Sigmoid colon (tissue), 7 donors: ENCODE results near the gene TSPEAR. TPM values are rescaled to one million over a fixed set of nuclear protein-coding genes. Genes with fewer than 3 reads are reported as not detected.
A peak's percentile ranks its signal among the peaks of the same experiment; 100 is the strongest.

Experiments
- DNase-seq: peaks from one replicate; pipeline ENCODE4 v3.0.0-alpha.2; 2019
- H3K27ac ChIP-seq, 4 donors: fragments of 200-600 bp; sonication (generic); one replicate each; pipeline ENCODE4 v1.5.1; 2016 to 2019; ENCODE audit warnings: mild to moderate bottlenecking in 1 of 4
- H3K27me3 ChIP-seq, 3 donors: fragments of 200-600 bp; sonication (generic); one replicate each; pipeline ENCODE4 v1.5.1; 2019; ENCODE audit warnings: mild to moderate bottlenecking in 1 of 3
- H3K36me3 ChIP-seq, 4 donors: fragments of 200-600 bp; sonication (generic); one replicate each; pipeline ENCODE4 v1.5.1; 2016 to 2019
- H3K4me1 ChIP-seq, 4 donors: fragments of 200-600 bp; sonication (generic); one replicate each; pipeline ENCODE4 v1.5.1; 2017 to 2019
- H3K4me3 ChIP-seq, 4 donors: fragments of 200-600 bp; sonication (generic); one replicate each; pipeline ENCODE4 v1.5.1; 2017 to 2019; ENCODE audit warnings: mild to moderate bottlenecking in 2 of 4, moderate library complexity in 1 of 4
- H3K9me3 ChIP-seq, 4 donors: fragments of 200-600 bp in 3 of 4; sonication (generic) in 3 of 4; one replicate each; pipeline versions ENCODE4 v1.5.1 to v1.6.1; 2013 to 2019
- EP300 ChIP-seq, 4 donors: sonication (generic); formaldehyde crosslinking; IDR thresholded peaks; one replicate each; pipeline ENCODE4 v1.6.1; 2017; ENCODE audit warnings: antibody characterized with exemption in 4 of 4
- POLR2A ChIP-seq, 2 donors: fragments of 450-650 bp; IDR thresholded peaks; one replicate each; pipeline ENCODE4 v1.6.1; 2016; ENCODE audit warnings: antibody characterized with exemption in 2 of 2, mild to moderate bottlenecking in 2 of 2, moderate library complexity in 2 of 2
- POLR2AphosphoS5 ChIP-seq, 4 donors: sonication (generic); formaldehyde crosslinking; IDR thresholded peaks; one replicate each; pipeline ENCODE4 v1.6.1; 2017; ENCODE audit warnings: antibody characterized with exemption in 4 of 4
- WGBS, 2 donors: extraction: QIAGEN DNeasy Blood & Tissue Kit; methylation state at CpG; one replicate each; pipeline ENCODE4 v1.1.7; 2013; 5-methylcytosine and 5-hydroxymethylcytosine counted together
- intact Hi-C: fragments of 100-400 bp; cut with DNase I; formaldehyde crosslinking; loops from one replicate; pipeline ENCODE4 v1.15.1; 2023
- polyA plus RNA-seq, 3 donors: library from polyadenylated mRNA; stranded (reverse); fragments of 200-250 nt; gene quantifications; one replicate each; pipeline ENCODE4 v1.2.3, GENCODE V29; 2013
- total RNA-seq, 4 donors: library from RNA; depleted of rRNA; stranded (reverse); fragments of >200 nt; gene quantifications; one replicate each; pipeline ENCODE4 v1.1.0, GENCODE V29; 2016
- TF ChIP-seq, protein P1 (sequence below), 4 experiments: fragments of 450-650 bp in 3 of 4; fragments of 200-600 bp in 1 of 4; IDR thresholded peaks; one replicate each; pipeline ENCODE4 v1.5.1; 2016 to 2019; ENCODE audit warnings: antibody characterized with exemption in 4 of 4, mild to moderate bottlenecking in 3 of 4, moderate library complexity in 2 of 4
- donor health status: healthy with polysubstance abuse.
- donor health status: Bipolar disorder and iron deficiency.
- donor health status: healthy.

Gene TSPEAR
- total and polyA plus RNA-seq, 7 donors, result under 0.01 to 0.20 TPM; not detected in 5

DNA sequence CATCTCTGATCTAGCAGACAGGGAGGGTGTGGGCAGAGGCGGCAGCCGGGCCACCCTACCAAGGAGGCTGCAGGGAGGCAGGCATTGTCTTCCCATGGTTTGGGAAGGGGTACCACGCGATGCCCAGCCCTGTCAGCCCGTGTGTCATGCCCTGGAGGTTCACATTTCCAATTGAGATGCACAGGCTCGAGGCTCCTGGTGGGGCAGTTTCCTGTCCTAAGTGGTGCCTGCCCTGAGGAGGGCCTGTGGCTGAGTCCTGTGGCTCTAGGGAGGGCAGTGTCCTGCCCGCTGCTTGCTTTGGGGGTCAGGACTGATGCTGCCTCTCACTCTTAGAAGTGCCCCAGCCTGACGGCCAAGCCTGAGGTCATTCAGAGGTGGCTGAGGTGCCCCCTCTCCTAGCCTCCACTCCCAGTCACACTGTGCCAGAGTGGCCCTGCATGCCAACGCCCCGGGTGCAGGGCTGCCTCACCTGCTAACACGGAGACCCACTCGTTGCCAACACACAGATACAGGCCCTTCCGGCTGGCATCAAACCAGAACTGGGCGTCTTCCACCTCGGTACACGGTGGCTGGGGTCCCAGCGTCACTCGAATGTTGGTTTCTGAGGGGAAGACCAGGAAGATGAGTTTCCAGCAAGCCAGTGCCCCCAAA, 183.3 kb downstream of the TSPEAR start:
- WGBS, 2 donors, result 78 to 84% methylated on average over 18 of the region's 18 CpGs
- Histone ChIP-seq H3K9me3 (no peaks in the 10 kb centered on the region), H3K36me3 (no peaks in the 10 kb centered on the region), H3K4me1 (no peaks in the 10 kb centered on the region), H3K27me3 (peaks cover 0 to 16% (median 0%) of the 10 kb centered on the region in 3 donors), H3K27ac (no peak overlapping the region), H3K4me3 (no peak overlapping the region)
- TF ChIP-seq, protein P1, sequence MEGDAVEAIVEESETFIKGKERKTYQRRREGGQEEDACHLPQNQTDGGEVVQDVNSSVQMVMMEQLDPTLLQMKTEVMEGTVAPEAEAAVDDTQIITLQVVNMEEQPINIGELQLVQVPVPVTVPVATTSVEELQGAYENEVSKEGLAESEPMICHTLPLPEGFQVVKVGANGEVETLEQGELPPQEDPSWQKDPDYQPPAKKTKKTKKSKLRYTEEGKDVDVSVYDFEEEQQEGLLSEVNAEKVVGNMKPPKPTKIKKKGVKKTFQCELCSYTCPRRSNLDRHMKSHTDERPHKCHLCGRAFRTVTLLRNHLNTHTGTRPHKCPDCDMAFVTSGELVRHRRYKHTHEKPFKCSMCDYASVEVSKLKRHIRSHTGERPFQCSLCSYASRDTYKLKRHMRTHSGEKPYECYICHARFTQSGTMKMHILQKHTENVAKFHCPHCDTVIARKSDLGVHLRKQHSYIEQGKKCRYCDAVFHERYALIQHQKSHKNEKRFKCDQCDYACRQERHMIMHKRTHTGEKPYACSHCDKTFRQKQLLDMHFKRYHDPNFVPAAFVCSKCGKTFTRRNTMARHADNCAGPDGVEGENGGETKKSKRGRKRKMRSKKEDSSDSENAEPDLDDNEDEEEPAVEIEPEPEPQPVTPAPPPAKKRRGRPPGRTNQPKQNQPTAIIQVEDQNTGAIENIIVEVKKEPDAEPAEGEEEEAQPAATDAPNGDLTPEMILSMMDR (IDR thresholded peaks at IDR 0.05), result no peak
- TF ChIP-seq EP300 (IDR thresholded peaks at IDR 0.05) (no peak), POLR2AphosphoS5 (IDR thresholded peaks at IDR 0.05) (no peak), POLR2A (IDR thresholded peaks at IDR 0.05) (no peak)
- intact Hi-C loops, result no loop called here
- DNase-seq, result peak; percentile 49

DNA sequence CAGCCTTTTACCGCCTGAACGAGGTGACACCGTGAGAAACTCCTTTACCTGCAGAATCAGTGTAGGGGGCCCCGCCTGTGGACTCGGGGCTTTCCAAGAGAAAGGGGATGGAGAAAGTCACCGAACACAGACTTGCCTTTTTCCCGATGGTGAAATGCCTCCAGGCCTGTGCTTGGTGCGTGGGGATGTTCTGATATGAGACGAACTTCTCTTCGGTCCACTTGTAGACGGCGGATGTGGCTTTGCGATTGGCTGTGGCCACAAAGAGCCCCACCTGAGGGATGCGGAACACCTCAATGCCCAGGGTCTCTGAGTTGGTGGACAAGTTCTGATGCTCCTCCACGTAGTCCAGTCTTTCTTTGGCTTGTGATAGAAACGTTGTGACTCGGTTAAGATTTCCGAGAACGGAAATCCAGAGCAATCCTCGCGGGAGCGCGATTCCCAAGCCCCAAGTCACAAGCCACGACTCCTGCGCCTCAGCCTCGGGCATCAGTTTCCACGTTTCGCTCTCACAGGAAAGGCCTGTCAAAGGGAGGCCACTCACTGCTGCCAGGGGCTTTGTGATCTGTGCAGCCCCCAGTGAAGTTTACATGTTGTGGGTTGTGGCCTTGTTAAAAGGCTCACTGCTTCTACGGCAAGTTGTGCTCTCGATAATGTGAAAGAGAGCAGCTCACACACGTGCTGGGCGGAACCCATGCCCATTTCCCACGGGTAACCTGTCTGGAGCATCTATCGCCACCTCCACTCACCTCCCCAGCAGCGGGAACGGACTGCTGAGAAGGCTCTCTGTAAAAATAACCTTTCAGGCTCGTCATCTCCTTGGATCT, 184.0 kb downstream of the TSPEAR start:
- Histone ChIP-seq H3K4me3 (no peak overlapping the region), H3K36me3 (no peaks in the 10 kb centered on the region), H3K27ac (no peak overlapping the region), H3K4me1 (no peaks in the 10 kb centered on the region), H3K27me3 (peaks cover 0 to 10% (median 0%) of the 10 kb centered on the region in 3 donors), H3K9me3 (no peaks in the 10 kb centered on the region)
- intact Hi-C loops, result no loop called here
- TF ChIP-seq POLR2AphosphoS5 (IDR thresholded peaks at IDR 0.05) (no peak), EP300 (IDR thresholded peaks at IDR 0.05) (no peak), POLR2A (IDR thresholded peaks at IDR 0.05) (no peak)
- TF ChIP-seq, protein P1 (IDR thresholded peaks at IDR 0.05), result no peak
- DNase-seq, result peak; percentile 32
- WGBS, 2 donors, result 87 to 89% methylated on average over 37 of the region's 37 CpGs

DNA sequence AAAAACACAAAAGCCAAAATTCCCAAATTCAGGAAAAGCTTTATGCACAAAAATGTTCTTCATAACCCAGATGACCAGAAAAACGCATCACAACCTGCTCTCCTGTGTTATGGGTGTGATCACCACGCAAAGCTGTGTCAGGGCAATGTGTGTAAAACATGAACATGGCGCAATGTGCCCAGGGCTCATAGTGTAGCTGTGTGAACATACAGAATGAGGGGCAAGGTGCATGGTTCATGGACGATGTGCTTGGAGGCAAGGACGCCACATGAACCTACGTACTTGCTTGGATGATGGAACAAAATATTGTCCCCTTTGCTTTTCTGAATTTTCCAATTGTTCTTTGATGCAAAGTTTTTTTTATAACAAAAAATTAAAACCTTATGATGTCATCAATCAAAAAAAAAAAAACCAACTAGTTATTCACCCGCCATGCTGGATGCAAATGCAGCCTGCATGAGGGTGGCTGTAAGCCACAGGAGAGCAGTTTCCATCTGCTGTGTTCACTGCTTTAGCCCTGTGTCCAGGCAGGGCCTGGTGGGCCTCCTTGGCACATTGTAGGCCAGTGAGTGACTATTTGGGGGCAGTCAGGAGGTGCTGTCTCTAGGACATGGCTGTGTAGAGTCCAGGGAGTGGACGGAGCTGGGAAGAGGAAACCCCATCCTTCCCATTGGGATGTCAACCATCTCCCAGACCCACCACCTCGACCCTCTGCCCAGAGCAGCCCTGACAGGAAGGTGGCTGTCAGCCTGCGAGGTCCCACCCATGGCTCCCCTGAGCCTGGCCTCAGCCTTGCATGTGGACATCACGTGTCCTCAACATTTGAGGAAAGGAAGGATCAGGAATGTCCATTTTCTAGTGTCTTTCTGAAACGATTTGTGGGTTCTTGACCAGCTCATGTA, 185.0 kb downstream of the TSPEAR start:
- Histone ChIP-seq H3K27me3 (peaks cover 0 to 5% (median 0%) of the 10 kb centered on the region in 3 donors), H3K27ac (no peak overlapping the region), H3K36me3 (no peaks in the 10 kb centered on the region), H3K4me3 (no peak overlapping the region), H3K9me3 (no peaks in the 10 kb centered on the region), H3K4me1 (no peaks in the 10 kb centered on the region)
- intact Hi-C loops, result no loop called here
- TF ChIP-seq POLR2A (IDR thresholded peaks at IDR 0.05) (no peak), EP300 (IDR thresholded peaks at IDR 0.05) (no peak), POLR2AphosphoS5 (IDR thresholded peaks at IDR 0.05) (no peak)
- TF ChIP-seq, protein P1 (IDR thresholded peaks at IDR 0.05), result no peak
- WGBS, 2 donors, result 81 to 86% methylated on average over 12 of the region's 12 CpGs
- DNase-seq, result peak; percentile 54

DNA sequence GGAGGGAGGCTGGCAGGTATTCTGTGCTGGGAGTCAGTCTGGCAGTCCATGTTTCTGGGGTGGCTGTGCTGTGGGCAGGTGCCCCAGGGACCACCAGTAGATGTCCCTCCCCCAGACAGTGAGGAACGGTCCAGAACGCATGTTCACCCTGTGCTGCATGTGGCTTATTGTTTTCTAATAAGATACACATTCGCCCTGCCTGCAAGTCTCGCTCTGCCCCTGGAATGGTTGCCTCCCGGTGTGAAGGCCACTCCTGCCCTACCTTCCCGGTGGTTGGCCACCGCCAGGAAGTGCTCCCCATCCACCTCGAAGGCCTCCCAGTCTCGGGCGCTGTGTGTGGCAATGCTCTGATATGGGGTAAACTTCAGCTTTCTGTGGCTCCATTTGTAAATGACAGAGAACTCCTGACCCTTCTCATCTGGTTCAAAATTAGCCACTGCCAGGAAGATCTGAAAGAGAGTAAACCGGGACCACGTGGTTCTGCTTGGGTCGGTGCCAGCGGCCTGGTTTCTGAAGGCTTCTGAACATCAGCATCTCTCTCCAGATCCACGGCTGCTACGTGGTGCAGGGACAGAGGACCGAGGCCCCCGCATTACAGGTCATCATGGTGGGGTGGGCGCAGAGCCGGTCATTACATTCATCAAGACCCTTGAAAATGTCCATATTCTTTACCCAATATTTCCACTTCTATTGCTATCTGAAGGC, 185.8 kb downstream of the TSPEAR start:
- DNase-seq, result peak; percentile 63
- intact Hi-C loops, result no loop called here

More for the DNA sequence above, 185.8 kb downstream of the TSPEAR start:
- TF ChIP-seq POLR2A (IDR thresholded peaks at IDR 0.05) (no peak), EP300 (IDR thresholded peaks at IDR 0.05) (no peak), POLR2AphosphoS5 (IDR thresholded peaks at IDR 0.05) (no peak)
- TF ChIP-seq, protein P1 (IDR thresholded peaks at IDR 0.05), result no peak
- Histone ChIP-seq H3K4me1 (no peaks in the 10 kb centered on the region), H3K27me3 (peaks cover 0 to under 1% (median 0%) of the 10 kb centered on the region in 3 donors), H3K4me3 (no peak overlapping the region), H3K27ac (no peak overlapping the region), H3K9me3 (no peaks in the 10 kb centered on the region), H3K36me3 (no peaks in the 10 kb centered on the region)
- WGBS, 2 donors, result 86 to 89% methylated on average over 20 of the region's 20 CpGs
